Pancreas (tissue), 10 donors: ENCODE measurements around the gene PARP8. TPM values are rescaled to one million over a fixed set of nuclear protein-coding genes. Genes with fewer than 3 reads are reported as not detected.

Experiments used
- ATAC-seq, 4 donors: fragments of 200-7000 bp; cut with Tn5 transposase; one replicate each; pipeline versions ENCODE4 v1.8.0 to v1.9.1; 2020; ENCODE audit warnings: mild to moderate bottlenecking in 4 of 4, moderate library complexity in 4 of 4
- DNase-seq, 6 donors: peaks; one replicate each; pipeline ENCODE4 v3.0.0-alpha.2; 2020
- FAIRE-seq: peaks from 2 replicates; lab custom pipeline; 2012; peaks lifted over from hg19 to GRCh38; lab: Jason Lieb, UNC
- H3K27ac ChIP-seq, 4 donors: fragments of 200-600 bp; sonication (generic); 1 replicate in 3 of 4; 2 replicates in 1 of 4; pipeline versions ENCODE4 v1.5.0 to v1.8.0; 2020
- H3K27me3 ChIP-seq, 4 donors: fragments of 200-600 bp; one replicate each; pipeline ENCODE4 v1.8.0; 2021
- H3K36me3 ChIP-seq, 3 donors: fragments of 200-600 bp; sonication (generic) in 1 of 3; one replicate each; pipeline versions ENCODE4 v1.5.0 to v1.8.0; 2020 to 2021
- H3K4me1 ChIP-seq, 3 donors: fragments of 200-600 bp; one replicate each; pipeline ENCODE4 v1.8.0; 2021
- H3K4me3 ChIP-seq, 4 donors: fragments of 200-600 bp; sonication (generic) in 2 of 4; one replicate each; pipeline versions ENCODE4 v1.5.0 to v1.8.0; 2020 to 2021
- H3K9me3 ChIP-seq, 4 donors: fragments of 200-600 bp; one replicate each; pipeline ENCODE4 v1.8.0; 2021
- CTCF ChIP-seq, 4 donors: fragments of 200-600 bp; sonication (generic) in 3 of 4; IDR thresholded peaks; one replicate each; pipeline versions ENCODE4 v1.5.0 to v1.8.0; 2021; ENCODE audit warnings: antibody characterized with exemption in 4 of 4
- WGBS, 2 donors: extraction: QIAGEN DNeasy Blood & Tissue Kit; methylation state at CpG; one replicate each; pipeline ENCODE4 v1.1.7; 2013; 5-methylcytosine and 5-hydroxymethylcytosine counted together
- intact Hi-C, 3 donors: fragments of 100-400 bp; cut with DNase I; formaldehyde crosslinking; loops; one replicate each; pipeline versions ENCODE4 v1.11.1 to v1.14.2; 2022
- polyA plus RNA-seq, 2 donors: library from polyadenylated mRNA; stranded (reverse); fragments of 200-250 nt; gene quantifications; one replicate each; pipeline ENCODE4 v1.2.3, GENCODE V29; 2013
- total RNA-seq, 6 donors: library from RNA; stranded (reverse); fragmentation: NEBNext Ultra II Directional in 4 of 6; extraction: Animal tissue kit (Norgen Biotek cat#: 25700) in 4 of 6; gene quantifications; one replicate each; pipeline versions ENCODE4 v1.2.1 to v1.2.4, GENCODE V29; 2021 to 2023
- donor health status: healthy with polysubstance abuse.
- donor health status: DM: no; HTN: no; CAD: no; lungs with moderate emphysema.
- donor health status: DM: no; HTN: no; CAD: no.
- donor health status: control.
- donor health status: control.
- donor health status: Bipolar disorder and iron deficiency.
- donor health status: DM: yes; HTN: yes; CAD: no.
- donor health status: DM: no; HTN: no; CAD: no.
- donor health status: DM: no; HTN: no; CAD: no.
- donor health status: DM: yes; HTN: yes; CAD: no.

The PARP8 gene
- total and polyA plus RNA-seq, 8 donors, result 4.7 to 25.0 (median 13.4) TPM

GRCh38 chr5:50786073-50786472, 119.6 kb downstream of the PARP8 start:
- Histone ChIP-seq H3K36me3 (peaks cover 0 to 10% (median 0%) of the 10 kb centered on the region in 3 donors), H3K27ac (no peak overlapping the region), H3K4me3 (no peak overlapping the region), H3K27me3 (no peaks in the 10 kb centered on the region), H3K9me3 (no peaks in the 10 kb centered on the region), H3K4me1 (no peaks in the 10 kb centered on the region)
- ATAC-seq (no peak), DNase-seq (no peak), FAIRE-seq (no peak)
- no peak for TF ChIP-seq CTCF (IDR thresholded peaks at IDR 0.05)
- intact Hi-C loops, result no loop called here

GRCh38 chr5:50791813-50792212, 125.4 kb downstream of the PARP8 start:
- ATAC-seq (no peak), DNase-seq (no peak), FAIRE-seq (no peak)
- TF ChIP-seq CTCF (IDR thresholded peaks at IDR 0.05), result no peak
- Histone ChIP-seq H3K4me3 (no peak overlapping the region), H3K9me3 (no peaks in the 10 kb centered on the region), H3K27ac (no peak overlapping the region), H3K4me1 (no peaks in the 10 kb centered on the region), H3K36me3 (peaks cover 0 to 19% (median 0%) of the 10 kb centered on the region in 3 donors), H3K27me3 (no peaks in the 10 kb centered on the region)
- intact Hi-C loops, result no loop called here
- 86 to 95% methylated on average over 5 of the region's 5 CpGs for WGBS, 2 donors

GRCh38 chr5:50792843-50793242, 126.4 kb downstream of the PARP8 start:
- no peak for TF ChIP-seq CTCF (IDR thresholded peaks at IDR 0.05)
- ATAC-seq, result no peak
- no peak for FAIRE-seq
- H3K4me3 ChIP-seq, result no peak overlapping the region
- peaks cover 0 to 19% (median 0%) of the 10 kb centered on the region in 3 donors for H3K36me3 ChIP-seq
- no peak for DNase-seq
- H3K27ac ChIP-seq, result no peak overlapping the region
- H3K27me3 ChIP-seq, result no peaks in the 10 kb centered on the region
- H3K4me1 ChIP-seq, result no peaks in the 10 kb centered on the region
- 96 to 97% methylated on average over 5 of the region's 5 CpGs for WGBS, 2 donors
- intact Hi-C loops, result no loop called here
- no peaks in the 10 kb centered on the region for H3K9me3 ChIP-seq

GRCh38 chr5:50794812-50795211, 128.4 kb downstream of the PARP8 start:
- no peak for FAIRE-seq
- WGBS, 2 donors, result 94 to 96% methylated on average over 12 of the region's 12 CpGs
- intact Hi-C loops, result no loop called here
- no peak for DNase-seq
- no peak for TF ChIP-seq CTCF (IDR thresholded peaks at IDR 0.05)
- H3K4me3 ChIP-seq, result no peak overlapping the region
- no peaks in the 10 kb centered on the region for H3K27me3 ChIP-seq
- no peak overlapping the region for H3K27ac ChIP-seq
- H3K36me3 ChIP-seq, result peaks cover 0 to 9% (median 0%) of the 10 kb centered on the region in 3 donors
- H3K4me1 ChIP-seq, result no peaks in the 10 kb centered on the region
- no peaks in the 10 kb centered on the region for H3K9me3 ChIP-seq
- no peak for ATAC-seq

GRCh38 chr5:50798002-50798401, 131.6 kb downstream of the PARP8 start:
- H3K9me3 ChIP-seq, result peaks cover 0 to 1% (median 0%) of the 10 kb centered on the region in 4 donors
- DNase-seq (no peak), ATAC-seq (no peak), FAIRE-seq (no peak)
- H3K27me3 ChIP-seq, result no peaks in the 10 kb centered on the region
- H3K36me3 ChIP-seq, result peaks cover 0 to 9% (median 0%) of the 10 kb centered on the region in 3 donors
- WGBS, 2 donors, result 91 to 93% methylated on average over 2 of the region's 2 CpGs
- H3K27ac ChIP-seq, result no peak overlapping the region
- TF ChIP-seq CTCF (IDR thresholded peaks at IDR 0.05), result no peak
- no peak overlapping the region for H3K4me3 ChIP-seq
- H3K4me1 ChIP-seq, result no peaks in the 10 kb centered on the region
- intact Hi-C loops, result no loop called here
